GM19025 (cell line): ENCODE results near the gene CLK3.

Experiments
- ATAC-seq: cut with Tn5 transposase; IDR thresholded peaks from one replicate; pipeline ENCODE4 v1.9.1; 2021; ENCODE audit warnings: mild to moderate bottlenecking, low read depth, moderate library complexity; ENCODE audit not compliant: unreplicated experiment

The CLK3 gene

GRCh38 chr15:74667975-74668374 lies 52.3 kb downstream of the CLK3 start:
- ATAC-seq, result no peak

DNA sequence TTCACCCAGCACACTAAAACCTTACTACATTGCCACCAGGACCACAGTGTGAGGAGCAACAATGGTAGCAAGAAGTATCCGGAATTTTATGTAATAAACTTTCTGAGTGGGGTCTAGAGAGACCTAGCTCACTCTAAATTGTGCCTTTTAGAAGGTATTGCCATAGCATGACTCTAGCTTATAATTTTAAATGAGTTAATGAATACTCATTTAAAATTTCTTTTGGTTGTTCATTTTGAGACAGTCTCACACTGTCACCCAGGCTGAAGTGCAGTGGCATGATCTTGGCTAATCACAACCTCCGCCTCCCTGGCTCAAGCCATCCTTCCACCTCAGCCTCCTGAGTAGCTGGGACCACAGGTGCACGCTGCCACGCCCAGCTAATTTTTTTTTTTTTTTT lies 54.0 kb downstream of the CLK3 start:
- ATAC-seq, result no peak

DNA sequence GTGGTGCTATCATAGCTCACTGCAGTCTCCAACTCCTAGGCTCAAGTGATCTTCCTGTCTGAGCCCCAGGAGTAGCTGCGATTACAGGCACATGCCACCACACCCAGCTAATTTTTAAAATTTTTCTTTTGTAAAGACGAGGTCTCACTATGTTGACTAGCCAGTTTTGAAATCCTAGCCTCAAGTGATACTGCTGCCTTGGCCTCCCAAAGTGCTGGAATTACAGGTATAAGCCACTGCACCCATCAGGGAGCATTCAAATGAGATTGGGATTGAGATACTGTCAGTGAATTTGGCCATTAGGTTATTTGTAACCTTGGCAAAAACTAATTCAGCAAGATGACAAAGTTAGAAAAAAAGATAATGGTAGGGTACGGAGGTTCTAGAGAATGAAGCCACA lies 58.5 kb downstream of the CLK3 start:
- no peak for ATAC-seq

DNA sequence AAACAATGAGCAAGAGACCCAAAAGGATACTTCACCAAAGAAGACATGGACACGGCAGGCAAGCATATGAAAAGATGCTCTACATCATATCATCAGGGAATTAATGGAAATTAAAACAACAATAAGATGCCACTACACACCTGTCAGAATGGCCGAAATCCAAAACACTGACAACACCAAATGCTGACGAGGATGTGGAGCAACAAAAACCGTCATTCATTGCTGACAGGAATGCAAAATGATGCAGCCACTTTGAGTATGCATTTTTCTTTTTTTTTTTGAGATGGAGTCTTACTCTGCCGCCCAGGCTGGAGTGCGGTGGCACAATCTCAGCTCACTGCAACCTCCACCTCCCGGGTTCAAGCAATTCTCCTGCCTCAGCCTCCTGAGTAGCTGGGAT lies 61.2 kb downstream of the CLK3 start:
- no peak for ATAC-seq
